B cell (primary cell): ENCODE data around the gene DIP2B. TPM values are rescaled to one million over a fixed set of nuclear protein-coding genes. Genes with fewer than 3 reads are reported as not detected.

Experiments
- ATAC-seq: fragments of 200-7000 bp; cut with Tn5 transposase; one replicate; pipeline ENCODE4 v1.10.0; 2021; ENCODE audit warnings: low read depth, mild to moderate bottlenecking, moderate number of reproducible peaks, moderate library complexity
- CTCF ChIA-PET: fragments of 350-600 bp; sonication (Branson Sonifier 250); formaldehyde crosslinking; loops from one replicate; lab custom pipeline; 2021; ENCODE audit warnings: antibody characterized with exemption, inconsistent platforms; lab: Charles Lee
- POLR2A ChIA-PET: fragments of 350-600 bp; sonication (Branson Sonifier 250); formaldehyde crosslinking; loops from one replicate; lab custom pipeline; 2021; ENCODE audit warnings: antibody characterized with exemption; lab: Charles Lee
- DNase-seq: peaks from one replicate; pipeline ENCODE4 v3.0.0; 2013
- H2AFZ ChIP-seq: 2 replicates; pipeline ENCODE4 v1.6.1; 2012; ENCODE audit warnings: mild to moderate bottlenecking, low read depth, low read length; ENCODE audit not compliant: insufficient read depth, poor library complexity, severe bottlenecking
- H3K27ac ChIP-seq, 2 donors: 1 replicate in 1 of 2; 2 replicates in 1 of 2; pipeline ENCODE4 v1.5.1; 2012 to 2013; ENCODE audit warnings: low read length in 2 of 2, mild to moderate bottlenecking in 2 of 2, moderate library complexity in 1 of 2
- H3K27me3 ChIP-seq, 4 experiments: fragments of 200-600 bp in 1 of 4; sonication (generic) in 1 of 4; replicated peaks in 1 of 4; 1 replicate in 2 of 4; 2 replicates in 2 of 4; pipeline versions ENCODE4 v1.6.1 to v1.7.0; 2013 to 2016; ENCODE audit warnings: low read length in 3 of 4, mild to moderate bottlenecking in 2 of 4, mixed read lengths in 1 of 4, moderate library complexity in 1 of 4; ENCODE audit not compliant: insufficient read depth in 4 of 4, control insufficient read depth in 3 of 4; ENCODE audit errors: control extremely low read depth in 1 of 4
- H3K36me3 ChIP-seq, 2 experiments: replicated peaks in 1 of 2; 1 replicate in 1 of 2; 2 replicates in 1 of 2; pipeline versions ENCODE4 v1.6.1 to v1.7.1; 2013; ENCODE audit warnings: low read length in 1 of 2; ENCODE audit not compliant: insufficient read depth in 2 of 2, control insufficient read depth in 1 of 2; ENCODE audit errors: control extremely low read depth in 1 of 2, extremely low read depth in 1 of 2
- H3K4me1 ChIP-seq, 2 donors: fragments of 200-600 bp in 1 of 2; sonication (generic) in 1 of 2; 1 replicate in 1 of 2; 2 replicates in 1 of 2; pipeline versions ENCODE4 v1.5.1 to v1.6.1; 2013 to 2017; ENCODE audit warnings: low read length in 2 of 2; ENCODE audit not compliant: control insufficient read depth in 2 of 2, insufficient read depth in 2 of 2
- H3K4me2 ChIP-seq: replicated peaks from 2 replicates; pipeline ENCODE3; 2012; ENCODE audit warnings: mild to moderate bottlenecking, low read depth, low read length; ENCODE audit not compliant: poor library complexity, severe bottlenecking
- H3K4me3 ChIP-seq, 5 experiments: fragments of 200-600 bp in 1 of 5; sonication (generic) in 1 of 5; 1 replicate in 3 of 5; 2 replicates in 2 of 5; pipeline versions ENCODE4 v1.5.1 to v1.7.0; 2011 to 2016; ENCODE audit warnings: low read length in 4 of 5, mild to moderate bottlenecking in 4 of 5, low read depth in 2 of 5, control low read depth in 1 of 5, moderate library complexity in 1 of 5; ENCODE audit not compliant: insufficient read depth in 1 of 5; ENCODE audit errors: control extremely low read depth in 1 of 5, extremely low read depth in 1 of 5
- H3K79me2 ChIP-seq: fragments of 200-600 bp; sonication (generic); one replicate; pipeline ENCODE4 v1.6.0; 2016; ENCODE audit warnings: low read length; ENCODE audit not compliant: control insufficient read depth, insufficient read depth
- H3K9ac ChIP-seq: fragments of 200-600 bp; sonication (generic); 2 replicates; pipeline ENCODE4 v1.6.1; 2017; ENCODE audit warnings: mild to moderate bottlenecking, low read length, moderate library complexity
- H3K9me3 ChIP-seq, 3 donors: one replicate each; pipeline versions ENCODE4 v1.6.1 to v1.7.1; 2013; ENCODE audit warnings: low read length in 2 of 3; ENCODE audit not compliant: control insufficient read depth in 2 of 3, insufficient read depth in 1 of 3; ENCODE audit errors: control extremely low read depth in 1 of 3
- H4K20me1 ChIP-seq: 2 replicates; pipeline ENCODE4 v1.6.0; 2012; ENCODE audit warnings: mild to moderate bottlenecking, low read length; ENCODE audit not compliant: insufficient read depth, control insufficient read depth, poor library complexity, severe bottlenecking
- H3K27ac Mint-ChIP-seq: one replicate; pipeline ENCODE4 v1.8.0; 2021; ENCODE audit warnings: mixed read lengths
- H3K27me3 Mint-ChIP-seq: one replicate; pipeline ENCODE4 v1.8.0; 2021; ENCODE audit warnings: mixed read lengths
- H3K4me1 Mint-ChIP-seq: one replicate; pipeline ENCODE4 v1.8.0; 2021; ENCODE audit warnings: mixed read lengths
- H3K4me3 Mint-ChIP-seq: one replicate; pipeline ENCODE4 v1.8.0; 2021; ENCODE audit warnings: mixed read lengths
- H3K9me3 Mint-ChIP-seq: one replicate; pipeline ENCODE4 v1.8.0; 2022; ENCODE audit warnings: mixed read lengths; ENCODE audit not compliant: insufficient read depth
- CTCF ChIP-seq: fragments of 200-600 bp; IDR thresholded peaks from one replicate; pipeline ENCODE4 v1.8.0; 2022; ENCODE audit warnings: antibody characterized with exemption, mild to moderate bottlenecking
- EZH2 ChIP-seq: IDR thresholded peaks from 2 replicates; pipeline ENCODE4 v1.6.1; 2012; ENCODE audit warnings: borderline replicate concordance, low read depth, mild to moderate bottlenecking, moderate library complexity, low read length; ENCODE audit not compliant: insufficient read depth, poor library complexity, severe bottlenecking
- WGBS: methylation state at CpG from one replicate; pipeline ENCODE4 v1.1.5; 2013; ENCODE audit warnings: missing lambda C conversion rate; ENCODE audit not compliant: insufficient coverage; 5-methylcytosine and 5-hydroxymethylcytosine counted together
- intact Hi-C: fragments of 100-400 bp; cut with micrococcal nuclease; formaldehyde crosslinking; loops from one replicate; pipeline ENCODE4 v1.10.0; 2022
- polyA plus RNA-seq: library from polyadenylated mRNA; depleted of rRNA; stranded (reverse); fragments of >200 nt; gene quantifications from 2 replicates; pipeline ENCODE4 v1.2.3, GENCODE V29; 2012
- total RNA-seq, 2 donors: library from RNA; stranded (reverse); fragments of 120-200 nt in 1 of 2; gene quantifications; 1 replicate in 1 of 2; 2 replicates in 1 of 2; pipeline versions ENCODE4 v1.2.3 to v1.2.4, GENCODE V29; 2013 to 2022

DIP2B gene
- total and polyA plus RNA-seq, 2 donors (not counting 1 experiment from before 2014, with no cell fraction given) = 16.4 to 38.8 TPM

GRCh38 chr12:50778663-50779590 lies 274.1 kb downstream of the DIP2B start:
- no peak overlapping the region for H3K27ac Mint-ChIP-seq

More at GRCh38 chr12:50778663-50779590, 274.1 kb downstream of the DIP2B start:
- H3K4me3 Mint-ChIP-seq = no peak overlapping the region
- peaks cover 34% of the 10 kb centered on the region for H4K20me1 ChIP-seq
- peaks cover 9% of the 10 kb centered on the region for H3K4me1 Mint-ChIP-seq
- peaks cover 76% of the 10 kb centered on the region for H3K79me2 ChIP-seq
- no peak overlapping the region for H3K4me2 ChIP-seq
- no peak overlapping the region for H3K4me3 ChIP-seq
- DNase-seq (no peak), ATAC-seq (no peak)
- H3K36me3 ChIP-seq = peaks cover 5 to 16% of the 10 kb centered on the region in 2 experiments
- H3K27me3 ChIP-seq = no peaks in the 10 kb centered on the region
- no peak overlapping the region for H2AFZ ChIP-seq
- no peaks in the 10 kb centered on the region for H3K9me3 ChIP-seq
- ChIA-PET CTCF (interaction anchor here (0.6 to 2.2 kb wide), 3 partner anchors 14 to 244 kb away, joined by 3 to 5 read pairs (median 3); no protein-coding TSS in a partner anchor), POLR2A (interaction anchor here (0.7 kb wide), 1 partner anchor 351 kb away, joined by 3 read pairs; no protein-coding TSS in a partner anchor)
- intact Hi-C loops = no loop called here
- H3K4me1 ChIP-seq = no peaks in the 10 kb centered on the region
- H3K9ac ChIP-seq = no peak overlapping the region
- WGBS = 100% methylated on average over 2 of the region's 8 CpGs
- TF ChIP-seq EZH2 (no peak), CTCF (no peak)
- no peak overlapping the region for H3K27ac ChIP-seq
- H3K9me3 Mint-ChIP-seq = no peaks in the 10 kb centered on the region
- H3K27me3 Mint-ChIP-seq = no peaks in the 10 kb centered on the region
